ENCODE measurements around the gene PBX4. TPM values are rescaled to one million over a fixed set of nuclear protein-coding genes. Genes with fewer than 3 reads are reported as not detected.
"Not testable (repeated sequence)": the region's sequence is repeated elsewhere in the genome, so short reads cannot be mapped to it uniquely, and the experiment has no call there.

The PBX4 gene, protein sequence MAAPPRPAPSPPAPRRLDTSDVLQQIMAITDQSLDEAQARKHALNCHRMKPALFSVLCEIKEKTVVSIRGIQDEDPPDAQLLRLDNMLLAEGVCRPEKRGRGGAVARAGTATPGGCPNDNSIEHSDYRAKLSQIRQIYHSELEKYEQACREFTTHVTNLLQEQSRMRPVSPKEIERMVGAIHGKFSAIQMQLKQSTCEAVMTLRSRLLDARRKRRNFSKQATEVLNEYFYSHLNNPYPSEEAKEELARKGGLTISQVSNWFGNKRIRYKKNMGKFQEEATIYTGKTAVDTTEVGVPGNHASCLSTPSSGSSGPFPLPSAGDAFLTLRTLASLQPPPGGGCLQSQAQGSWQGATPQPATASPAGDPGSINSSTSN
- total RNA-seq (2021; fragmentation: NEBNext Ultra II Directional; extraction: Animal tissue kit (Norgen Biotek cat#: 25700)), result under 1 TPM in 5 of 6 experiments, not detected in 1; 0.23 to 0.40 (median 0.30) TPM
- long read RNA-seq, result 0 reads

DNA sequence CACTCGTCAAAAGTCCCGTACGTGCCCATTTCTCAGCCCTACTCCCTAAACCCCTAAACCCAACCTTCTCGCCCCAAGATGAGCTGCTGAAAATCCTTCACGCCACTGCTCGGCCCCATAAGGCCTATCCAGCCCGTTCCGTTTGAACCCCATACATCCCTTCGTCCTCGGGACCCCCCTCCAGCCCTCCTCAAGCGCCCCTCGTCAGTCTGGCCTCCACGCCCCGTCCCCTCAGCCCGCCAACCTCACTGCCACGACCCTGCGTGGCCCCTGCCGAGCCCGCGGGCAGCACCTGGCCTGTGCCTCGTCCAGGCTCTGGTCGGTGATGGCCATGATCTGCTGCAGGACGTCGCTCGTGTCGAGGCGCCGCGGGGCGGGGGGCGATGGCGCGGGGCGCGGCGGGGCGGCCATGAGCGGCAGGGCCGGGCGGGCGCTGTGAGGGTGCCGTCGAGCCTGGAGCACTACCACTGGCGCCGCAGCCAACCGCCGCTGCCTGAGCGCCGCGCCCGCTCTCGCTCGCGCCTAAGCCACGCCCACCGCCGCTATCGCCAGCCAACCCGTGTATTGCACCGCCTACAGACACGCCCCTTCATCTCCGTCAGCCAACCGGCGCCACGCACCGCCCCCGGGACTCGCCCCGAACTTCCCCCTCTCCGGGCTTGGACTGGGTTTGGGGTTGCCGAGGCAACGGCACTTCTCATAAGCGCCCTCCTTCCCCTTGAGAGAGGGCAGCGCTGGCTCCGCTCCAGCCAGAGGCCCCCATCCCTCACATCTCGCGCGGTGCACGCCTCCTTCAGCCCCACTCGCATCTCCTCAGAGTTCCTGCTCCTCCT is at the start of gene PBX4:
Gene PBX4, minus strand, starts transcription at position 469 of the 833 bp plus-strand sequence. Its CDS starts 58 bp downstream, at position 411.
- Mint-ChIP-seq H3K27ac (peak within 1 kb of the TSS; percentile 13), H3K36me3 (ENCODE audit: low read depth) (no peaks in the 10 kb centered on the region), H3K4me3 (peak within 1 kb of the TSS; percentile 74), H3K9me3 (no peaks in the 10 kb centered on the region), H3K27me3 (ENCODE audit: insufficient read depth) (peaks cover 7% of the 10 kb centered on the region), H3K4me1 (ENCODE audit: low read depth) (peaks cover 32% of the 10 kb centered on the region)
- DNase-seq, result peak; percentile 68
- no peak for TF ChIP-seq CTCF (IDR thresholded peaks at IDR 0.05)

DNA sequence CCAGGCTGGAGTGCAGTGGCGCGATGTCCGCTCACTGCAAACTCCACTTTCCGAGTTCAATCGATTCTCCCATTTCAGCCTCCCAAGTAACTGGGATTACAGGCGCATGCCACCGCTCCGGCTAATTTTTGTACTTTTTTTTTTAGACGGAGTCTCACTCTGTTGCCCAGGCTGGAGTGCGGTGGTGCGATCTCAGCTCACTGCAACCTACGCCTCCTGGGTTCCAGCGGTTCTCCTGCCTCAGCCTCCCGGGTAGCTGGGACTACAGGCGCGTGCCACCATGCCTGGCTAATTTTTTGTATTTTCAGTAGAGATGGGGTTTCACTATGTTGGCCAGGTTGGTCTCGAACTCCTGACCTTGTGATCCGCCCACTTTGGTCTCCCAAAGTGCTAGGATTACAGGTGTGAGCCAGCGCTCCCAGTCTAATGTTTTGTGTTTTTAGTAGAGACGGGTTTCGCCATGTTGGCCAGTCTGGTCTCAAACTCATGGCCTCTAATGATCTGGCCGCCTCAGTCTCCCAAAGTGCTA is 47.0 kb upstream of the PBX4 start:
- not testable (repeated sequence) for H3K27ac Mint-ChIP-seq; DNase-seq; H3K9me3 Mint-ChIP-seq; H3K27me3 Mint-ChIP-seq (ENCODE audit: insufficient read depth); H3K4me3 Mint-ChIP-seq
- Mint-ChIP-seq H3K4me1 (ENCODE audit: low read depth) (peaks cover 35% of the 10 kb centered on the region), H3K36me3 (ENCODE audit: low read depth) (peaks cover 20% of the 10 kb centered on the region)

- Mint-ChIP-seq H3K9me3 (0 out of 2 replicates have a peak, but pooled peaks cover 3% of the 10 kb centered on the region), H3K27me3 (ENCODE audit: insufficient read depth) (no peaks in the 10 kb centered on the region; the same call in 1 of the 2 replicates), H3K4me3 (peak within 1 kb of the TSS; percentile 94), H3K4me1 (ENCODE audit: low read depth) (peaks cover 26% of the 10 kb centered on the region), H3K36me3 (ENCODE audit: low read depth) (peaks cover 20% of the 10 kb centered on the region), H3K27ac (peak within 1 kb of the TSS; percentile 99)
- TF ChIP-seq CTCF (IDR thresholded peaks at IDR 0.05), result peak; percentile 58
- peak; percentile 96 for DNase-seq
Observed at GRCh38 chr19:19663256-19664120, 45.0 kb upstream of the PBX4 start, which contains the start of gene ATP13A1. TSS of gene ATP13A1 (minus strand) at chr19:19663676. CDS start at chr19:19663666, 10 bp downstream.

- TF ChIP-seq CTCF (IDR thresholded peaks at IDR 0.05), result no peak
- Mint-ChIP-seq H3K27ac (peak overlapping the region; percentile 85), H3K27me3 (ENCODE audit: insufficient read depth) (no peaks in the 10 kb centered on the region; the same call in 1 of the 2 replicates), H3K9me3 (no peaks in the 10 kb centered on the region), H3K4me3 (peak overlapping the region; percentile 87), H3K36me3 (ENCODE audit: low read depth) (peaks cover 21% of the 10 kb centered on the region), H3K4me1 (ENCODE audit: low read depth) (peaks cover 20% of the 10 kb centered on the region)
- DNase-seq, result no peak
Observed at GRCh38 chr19:19662871-19663255, 44.4 kb upstream of the PBX4 start.

GRCh38 chr19:19662344-19662743 is 43.9 kb upstream of the PBX4 start:
- peak overlapping the region; percentile 85 for H3K27ac Mint-ChIP-seq
- H3K4me3 Mint-ChIP-seq, result peak overlapping the region; percentile 87
- no peak for TF ChIP-seq CTCF (IDR thresholded peaks at IDR 0.05)
- H3K27me3 Mint-ChIP-seq (ENCODE audit: insufficient read depth), result no peaks in the 10 kb centered on the region; the same call in 1 of the 2 replicates
- H3K4me1 Mint-ChIP-seq (ENCODE audit: low read depth), result peaks cover 20% of the 10 kb centered on the region
- peaks cover 21% of the 10 kb centered on the region for H3K36me3 Mint-ChIP-seq (ENCODE audit: low read depth)
- no peak for DNase-seq
- no peaks in the 10 kb centered on the region for H3K9me3 Mint-ChIP-seq
